GM08714 (cell line): ENCODE results near the gene RNF222.
"Not testable (repeated sequence)": the region's sequence is repeated elsewhere in the genome, so short reads cannot be mapped to it uniquely, and the experiment has no call there.

Experiments
- H3K4me3 ChIP-seq: fragments of 200-500 bp; sonication (Bioruptor generic); 2 replicates; pipeline ENCODE4 v1.5.1; 2014; ENCODE audit warnings: mild to moderate bottlenecking, low read length, inconsistent platforms
- ZNF274 ChIP-seq: IDR thresholded peaks from 2 replicates; pipeline ENCODE4 v1.6.1; 2012; ENCODE audit warnings: mild to moderate bottlenecking, low read depth, low read length

RNF222 gene

GRCh38 chr17:8401107-8401506, 3.5 kb upstream of the RNF222 start:
- no peak for TF ChIP-seq ZNF274
- H3K4me3 ChIP-seq: no peak overlapping the region

DNA sequence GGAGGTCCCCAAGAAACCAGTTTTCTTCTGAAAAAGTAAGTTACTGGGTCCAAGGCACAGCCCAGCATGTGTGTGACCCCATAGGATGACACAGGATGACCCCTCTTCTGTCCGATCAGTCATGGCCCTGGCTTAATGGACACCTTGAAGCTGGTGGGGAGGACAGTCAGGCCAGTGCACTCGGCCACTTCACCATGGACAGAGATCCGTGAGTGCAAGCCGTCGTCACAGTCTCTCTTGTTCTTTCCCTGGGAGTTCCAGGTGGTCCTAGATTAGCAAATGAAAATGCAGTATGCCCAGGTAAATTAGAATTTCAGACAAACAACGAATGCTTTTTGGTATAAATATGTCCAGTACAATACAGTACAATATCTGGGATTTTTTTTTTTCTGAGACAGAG, 1.4 kb upstream of the RNF222 start:
- H3K4me3 ChIP-seq: no peak overlapping the region
- TF ChIP-seq ZNF274: no peak

- not testable (repeated sequence) for H3K4me3 ChIP-seq
Observed at GRCh38 chr17:8394497-8394896, 3.1 kb downstream of the RNF222 start.

DNA sequence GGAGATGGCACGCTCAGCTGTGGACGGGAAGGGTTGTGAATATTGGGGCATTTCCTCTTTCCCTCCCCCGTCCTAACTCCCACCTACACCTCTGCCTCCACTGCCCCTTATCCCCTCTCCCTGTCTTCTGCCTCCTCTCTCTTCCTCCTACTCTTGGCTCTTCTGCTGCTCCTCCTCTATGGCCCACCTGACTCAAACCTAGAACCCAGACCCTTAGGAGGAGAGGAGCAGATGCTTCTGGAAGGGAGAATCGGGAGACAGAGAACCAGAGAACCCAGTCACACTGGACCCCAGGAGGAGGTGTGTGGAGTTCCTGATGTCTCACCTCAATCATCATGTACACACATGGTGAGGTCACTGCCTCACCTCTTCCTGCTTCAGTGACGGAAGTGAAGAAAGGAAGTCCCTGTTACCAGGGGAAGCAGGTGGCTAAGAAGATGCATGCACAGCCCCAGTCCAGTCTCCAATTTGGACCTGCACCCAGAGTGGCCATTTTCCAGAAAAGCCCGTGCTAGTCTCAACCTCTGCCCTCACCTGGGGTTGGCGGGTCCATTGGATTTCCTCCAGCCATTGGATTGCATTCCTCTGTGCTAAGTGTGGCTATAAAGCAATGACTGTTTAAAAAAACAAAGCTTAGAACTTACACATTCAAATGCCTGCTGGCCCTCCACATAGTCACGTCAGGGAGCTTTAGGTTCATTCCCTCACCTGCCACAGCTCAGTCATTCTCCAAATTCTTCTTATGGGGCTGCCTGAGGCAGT, 4.0 kb downstream of the RNF222 start:
- TF ChIP-seq ZNF274: no peak

DNA sequence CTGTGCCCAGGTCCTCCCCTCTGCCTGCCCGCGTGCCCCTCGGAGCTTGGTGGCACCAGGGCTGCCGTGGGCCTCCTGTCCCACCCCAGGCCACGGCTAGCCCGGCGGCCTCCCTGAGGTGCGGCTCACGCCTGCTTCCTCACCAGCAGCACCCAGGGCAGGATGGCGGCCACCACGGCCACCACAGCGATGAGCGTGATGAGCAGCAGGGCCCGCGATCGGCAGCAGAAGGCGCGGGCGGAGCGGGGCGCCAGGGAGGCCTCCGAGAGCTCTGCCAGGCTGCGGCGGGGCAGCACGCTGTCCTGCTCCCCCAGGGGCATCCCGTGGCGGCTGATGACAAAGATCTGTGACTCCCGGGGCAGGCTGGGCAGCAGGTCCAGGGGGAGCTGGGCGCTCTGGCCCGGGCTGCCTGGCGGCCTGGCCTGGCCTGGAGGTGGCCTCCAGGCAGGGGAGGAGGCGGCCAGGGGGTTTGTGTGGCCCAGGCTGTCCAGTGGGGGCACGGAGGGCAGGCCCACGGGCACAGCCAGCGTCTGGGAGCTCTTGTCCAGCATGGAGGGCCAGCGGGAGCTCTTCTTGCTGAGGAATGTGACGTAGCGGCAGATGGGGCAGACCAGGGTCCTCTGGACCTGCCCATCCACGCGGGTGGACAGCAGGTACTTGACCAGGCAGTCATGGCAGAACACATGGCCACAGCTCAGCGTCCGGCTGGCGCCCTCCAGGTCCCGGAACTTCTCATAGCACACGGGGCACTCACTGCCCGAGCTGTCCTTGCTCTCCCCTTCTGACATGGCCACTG, 4.8 kb downstream of the RNF222 start:
- no peak for TF ChIP-seq ZNF274
- no peak overlapping the region for H3K4me3 ChIP-seq

More for the DNA sequence above, 4.0 kb downstream of the RNF222 start:
- no peak overlapping the region for H3K4me3 ChIP-seq

DNA sequence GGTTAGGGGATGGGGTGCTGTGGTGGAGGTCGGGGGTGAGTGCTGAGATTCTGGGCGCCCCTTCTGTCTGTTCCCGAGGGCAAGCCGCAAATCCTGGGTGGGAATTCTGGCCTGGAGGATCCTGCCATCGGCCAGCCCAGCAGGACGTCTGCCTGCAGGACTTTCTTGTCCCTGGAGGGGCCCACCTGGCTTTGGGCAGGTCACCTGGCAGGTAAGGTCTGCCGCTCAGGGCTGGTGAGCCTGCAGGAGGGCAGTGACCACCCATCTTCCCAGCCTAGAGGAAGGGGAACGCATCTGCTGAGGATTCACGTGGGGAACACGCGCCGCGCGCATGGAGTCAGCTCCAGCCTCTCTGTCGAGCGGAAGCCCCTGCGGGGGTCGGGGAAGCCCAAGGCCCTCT, 5.4 kb downstream of the RNF222 start:
- no peak overlapping the region for H3K4me3 ChIP-seq
- TF ChIP-seq ZNF274: no peak

GRCh38 chr17:8391711-8392110, 5.9 kb downstream of the RNF222 start:
- TF ChIP-seq ZNF274: no peak
- no peak overlapping the region for H3K4me3 ChIP-seq

GRCh38 chr17:8387914-8388651, 9.5 kb downstream of the RNF222 start:
- no peak overlapping the region for H3K4me3 ChIP-seq
- TF ChIP-seq ZNF274: no peak

DNA sequence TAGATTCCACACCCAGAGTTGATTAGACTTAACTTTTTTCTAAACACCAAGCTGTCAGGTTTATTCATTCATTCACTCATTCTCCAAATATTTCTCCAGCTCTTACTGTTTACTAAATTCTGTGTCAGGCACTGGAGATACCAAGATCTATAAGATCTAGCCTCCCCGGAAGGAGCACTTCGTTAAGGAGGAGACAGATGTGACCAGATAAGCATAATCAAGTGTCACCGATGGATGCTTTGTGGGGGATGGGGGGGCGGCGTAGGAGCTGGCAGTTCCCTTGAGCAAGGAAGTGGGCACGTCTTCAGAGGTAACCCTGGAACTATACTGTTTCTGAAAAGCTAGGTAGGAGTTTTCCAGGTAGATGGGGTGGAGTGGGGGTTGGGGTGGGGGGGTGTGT, 10.8 kb downstream of the RNF222 start:
- no peak overlapping the region for H3K4me3 ChIP-seq
- TF ChIP-seq ZNF274: no peak

GRCh38 chr17:8384801-8385378, 12.7 kb downstream of the RNF222 start:
- H3K4me3 ChIP-seq: no peak overlapping the region

GRCh38 chr17:8383143-8383822, 14.3 kb downstream of the RNF222 start, which contains the start of gene RPL26:
Gene RPL26, minus strand, starts transcription at chr17:8383193. Its CDS starts 883 bp downstream, at chr17:8382310.
- TF ChIP-seq ZNF274: no peak
- peak within 1 kb of the TSS; percentile 96 for H3K4me3 ChIP-seq

More at GRCh38 chr17:8384801-8385378, 12.7 kb downstream of the RNF222 start:
- TF ChIP-seq ZNF274: no peak

- no peak for TF ChIP-seq ZNF274
- H3K4me3 ChIP-seq: peak overlapping the region; percentile 96
Observed at GRCh38 chr17:8382880-8383142, 14.8 kb downstream of the RNF222 start.

GRCh38 chr17:8382052-8382879, 15.4 kb downstream of the RNF222 start:
- peak overlapping the region; percentile 96 for H3K4me3 ChIP-seq
- TF ChIP-seq ZNF274: no peak

- TF ChIP-seq ZNF274: no peak
- no peak overlapping the region; the same call in 1 of the 2 replicates for H3K4me3 ChIP-seq
Observed at GRCh38 chr17:8380049-8380448, 17.6 kb downstream of the RNF222 start.

- not testable (repeated sequence) for H3K4me3 ChIP-seq
Observed at GRCh38 chr17:8378117-8378516, 19.5 kb downstream of the RNF222 start.
